KMS-11 (cell line): ENCODE results near the gene DHRS4.
"Not testable (repeated sequence)": the region's sequence is repeated elsewhere in the genome, so short reads cannot be mapped to it uniquely, and the experiment has no call there.

Experiments used
- H2AFZ ChIP-seq: fragments of 200-600 bp; sonication (generic); 2 replicates; pipeline ENCODE4 v1.6.1; 2016; ENCODE audit warnings: antibody characterized with exemption, mixed run types, low read depth
- H3K27ac ChIP-seq: fragments of 200-600 bp; sonication (generic); 2 replicates; pipeline ENCODE4 v1.6.1; 2016; ENCODE audit warnings: mild to moderate bottlenecking, mixed run types
- H3K27me3 ChIP-seq: fragments of 200-600 bp; sonication (generic); 2 replicates; pipeline ENCODE4 v1.6.1; 2017; ENCODE audit warnings: mild to moderate bottlenecking, low read depth, mixed run types, moderate library complexity; ENCODE audit not compliant: insufficient read depth
- H3K36me3 ChIP-seq: fragments of 200-600 bp; sonication (generic); 2 replicates; pipeline ENCODE4 v1.6.1; 2017; ENCODE audit warnings: mild to moderate bottlenecking, mixed run types; ENCODE audit not compliant: insufficient read depth
- H3K4me1 ChIP-seq: fragments of 200-600 bp; sonication (generic); 2 replicates; pipeline ENCODE4 v1.6.1; 2016; ENCODE audit warnings: mild to moderate bottlenecking, low read depth, mixed run types; ENCODE audit not compliant: poor library complexity, severe bottlenecking
- H3K4me2 ChIP-seq: fragments of 200-600 bp; sonication (generic); 2 replicates; pipeline ENCODE4 v1.7.0; 2016; ENCODE audit warnings: mild to moderate bottlenecking, mixed run types
- H3K4me3 ChIP-seq: fragments of 200-600 bp; sonication (generic); IDR thresholded peaks from 2 replicates; pipeline ENCODE4 v1.6.1; 2017; ENCODE audit warnings: low read depth, low read length, mixed read lengths; ENCODE audit not compliant: insufficient read depth
- H3K79me2 ChIP-seq: fragments of 200-600 bp; sonication (generic); 2 replicates; pipeline ENCODE4 v1.6.1; 2016; ENCODE audit warnings: low read depth, mixed run types; ENCODE audit not compliant: insufficient read depth
- H3K9ac ChIP-seq: fragments of 200-600 bp; sonication (generic); 2 replicates; pipeline ENCODE4 v1.6.1; 2016; ENCODE audit warnings: mild to moderate bottlenecking, mixed run types
- H4K20me1 ChIP-seq: fragments of 200-600 bp; sonication (generic); 2 replicates; pipeline ENCODE4 v1.6.1; 2016; ENCODE audit warnings: mild to moderate bottlenecking, mixed run types; ENCODE audit not compliant: insufficient read depth
- TF ChIP-seq, protein P1 (sequence below): fragments of 200-600 bp; sonication (generic); conservative IDR thresholded peaks from 2 replicates; pipeline ENCODE4 v1.6.1; 2017; ENCODE audit warnings: low read depth, mild to moderate bottlenecking, antibody characterized with exemption, low read length, moderate library complexity, mixed read lengths

The DHRS4 gene

DNA sequence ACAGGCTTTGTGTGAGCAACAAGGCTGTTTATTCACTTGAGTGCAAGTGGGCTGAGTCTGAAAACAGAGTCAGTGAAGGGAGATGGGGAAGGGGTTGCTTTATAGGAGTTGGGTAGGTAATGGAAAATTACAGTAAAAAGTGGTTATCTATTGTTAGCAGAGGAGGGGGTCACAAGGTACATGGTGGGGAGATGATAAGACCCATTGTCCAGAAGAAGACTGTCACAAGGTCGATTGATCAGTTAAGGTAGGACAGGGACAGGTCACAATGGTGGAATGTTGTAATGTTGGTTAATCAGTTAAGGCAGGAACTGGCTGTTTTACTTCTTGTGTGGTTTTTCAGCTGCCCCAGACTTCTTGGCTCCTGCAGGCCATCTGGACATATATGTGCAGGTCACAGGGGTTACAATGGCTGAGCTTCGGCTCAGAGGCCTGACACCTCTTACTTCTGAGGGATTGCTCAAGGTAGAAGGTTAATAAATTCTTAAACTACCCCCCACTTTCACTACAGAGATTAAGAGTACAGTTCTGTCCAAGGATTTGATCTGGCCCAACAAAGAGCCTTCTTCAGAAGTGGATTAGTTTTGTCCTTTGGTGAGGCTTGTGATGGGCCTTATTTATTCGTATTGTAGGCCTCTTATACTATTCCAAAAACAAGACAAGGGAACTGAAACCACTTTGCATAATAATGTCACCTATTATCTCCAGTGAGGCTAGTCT lies 13.8 kb upstream of the DHRS4 start:
- H3K79me2 ChIP-seq = no peaks in the 10 kb centered on the region
- no peak overlapping the region for H3K4me3 ChIP-seq
- H3K27me3 ChIP-seq = no peaks in the 10 kb centered on the region
- no peak overlapping the region for H3K4me2 ChIP-seq
- H3K36me3 ChIP-seq = no peaks in the 10 kb centered on the region
- H2AFZ ChIP-seq = no peak overlapping the region
- no peak overlapping the region for H3K9ac ChIP-seq
- no peak overlapping the region for H3K27ac ChIP-seq
- no peaks in the 10 kb centered on the region for H4K20me1 ChIP-seq
- no peaks in the 10 kb centered on the region for H3K4me1 ChIP-seq
- TF ChIP-seq, protein P1, sequence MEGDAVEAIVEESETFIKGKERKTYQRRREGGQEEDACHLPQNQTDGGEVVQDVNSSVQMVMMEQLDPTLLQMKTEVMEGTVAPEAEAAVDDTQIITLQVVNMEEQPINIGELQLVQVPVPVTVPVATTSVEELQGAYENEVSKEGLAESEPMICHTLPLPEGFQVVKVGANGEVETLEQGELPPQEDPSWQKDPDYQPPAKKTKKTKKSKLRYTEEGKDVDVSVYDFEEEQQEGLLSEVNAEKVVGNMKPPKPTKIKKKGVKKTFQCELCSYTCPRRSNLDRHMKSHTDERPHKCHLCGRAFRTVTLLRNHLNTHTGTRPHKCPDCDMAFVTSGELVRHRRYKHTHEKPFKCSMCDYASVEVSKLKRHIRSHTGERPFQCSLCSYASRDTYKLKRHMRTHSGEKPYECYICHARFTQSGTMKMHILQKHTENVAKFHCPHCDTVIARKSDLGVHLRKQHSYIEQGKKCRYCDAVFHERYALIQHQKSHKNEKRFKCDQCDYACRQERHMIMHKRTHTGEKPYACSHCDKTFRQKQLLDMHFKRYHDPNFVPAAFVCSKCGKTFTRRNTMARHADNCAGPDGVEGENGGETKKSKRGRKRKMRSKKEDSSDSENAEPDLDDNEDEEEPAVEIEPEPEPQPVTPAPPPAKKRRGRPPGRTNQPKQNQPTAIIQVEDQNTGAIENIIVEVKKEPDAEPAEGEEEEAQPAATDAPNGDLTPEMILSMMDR = no peak

DNA sequence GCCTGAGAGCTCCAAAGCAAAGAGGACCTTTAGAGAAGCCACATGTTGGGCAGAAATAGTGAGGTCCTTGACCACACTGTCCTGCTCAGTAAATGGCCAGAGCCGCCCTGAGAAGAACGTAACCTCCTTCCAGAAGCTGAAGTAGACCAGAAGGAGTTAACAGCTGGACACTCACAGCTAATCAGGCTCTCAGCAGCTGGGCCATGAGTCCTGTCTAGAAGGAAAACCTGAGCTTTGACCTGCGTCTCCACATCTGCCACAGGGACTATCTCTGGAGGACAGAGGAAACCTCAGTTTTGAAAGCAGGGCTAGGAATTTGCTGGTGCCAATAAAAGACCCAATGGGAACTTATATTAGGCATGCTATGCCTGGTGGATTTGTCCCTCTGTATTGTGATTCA lies 12.3 kb upstream of the DHRS4 start:
- Histone ChIP-seq H3K4me3 (no peak overlapping the region), H3K4me2 (no peak overlapping the region)

DNA sequence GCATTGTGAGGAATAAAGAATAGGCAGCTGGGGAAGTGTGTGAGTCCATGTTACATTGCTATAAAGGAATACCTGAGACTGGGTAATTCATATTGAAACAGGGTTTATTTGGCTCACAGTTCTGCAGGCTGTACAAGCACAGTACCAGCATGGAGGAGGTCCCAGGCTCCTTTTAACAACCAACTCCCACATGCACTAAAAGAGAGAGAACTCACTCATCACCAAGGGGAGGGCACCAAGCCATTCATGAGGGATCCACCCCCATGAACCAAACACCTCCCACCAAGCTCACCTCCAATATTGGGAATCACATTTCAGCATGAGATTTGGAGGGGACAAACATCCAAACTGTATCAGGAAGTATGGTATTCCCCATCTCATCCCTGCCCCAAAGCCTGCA lies 11.9 kb upstream of the DHRS4 start:
- Histone ChIP-seq H4K20me1 (no peaks in the 10 kb centered on the region), H3K4me1 (no peaks in the 10 kb centered on the region), H3K79me2 (no peaks in the 10 kb centered on the region), H3K36me3 (no peaks in the 10 kb centered on the region), H3K4me2 (no peak overlapping the region), H3K9ac (no peak overlapping the region), H3K27me3 (no peaks in the 10 kb centered on the region), H2AFZ (no peak overlapping the region), H3K4me3 (no peak overlapping the region), H3K27ac (no peak overlapping the region)
- TF ChIP-seq, protein P1 = no peak

More for the DNA sequence above, 12.3 kb upstream of the DHRS4 start:
- H3K4me1 ChIP-seq = no peaks in the 10 kb centered on the region
- no peaks in the 10 kb centered on the region for H3K36me3 ChIP-seq
- H3K27me3 ChIP-seq = no peaks in the 10 kb centered on the region
- TF ChIP-seq, protein P1 = no peak
- no peak overlapping the region for H3K9ac ChIP-seq
- H2AFZ ChIP-seq = no peak overlapping the region
- no peaks in the 10 kb centered on the region for H3K79me2 ChIP-seq
- no peak overlapping the region for H3K27ac ChIP-seq
- no peaks in the 10 kb centered on the region for H4K20me1 ChIP-seq

DNA sequence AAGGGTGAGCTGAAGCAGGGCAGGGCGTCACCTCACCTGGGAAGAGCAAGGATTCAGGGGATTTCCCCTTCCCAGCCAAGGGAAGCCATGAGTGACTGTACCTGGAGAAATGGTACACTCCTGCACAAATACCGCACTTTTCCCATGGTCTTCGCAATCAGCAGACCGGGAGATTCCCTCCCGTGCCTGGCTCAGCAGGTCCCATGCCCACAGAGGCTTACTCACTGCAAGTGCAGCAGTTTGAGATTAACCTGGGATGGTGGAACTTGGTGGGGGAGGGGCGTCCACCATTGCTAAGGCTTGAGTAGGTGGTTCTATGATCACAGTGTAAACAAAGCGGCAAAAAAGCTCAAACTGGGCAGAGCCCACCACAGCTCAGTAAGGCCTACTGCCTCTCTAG lies 11.0 kb upstream of the DHRS4 start:
- no peaks in the 10 kb centered on the region for H3K27me3 ChIP-seq
- no peak overlapping the region for H2AFZ ChIP-seq
- TF ChIP-seq, protein P1 = no peak

DNA sequence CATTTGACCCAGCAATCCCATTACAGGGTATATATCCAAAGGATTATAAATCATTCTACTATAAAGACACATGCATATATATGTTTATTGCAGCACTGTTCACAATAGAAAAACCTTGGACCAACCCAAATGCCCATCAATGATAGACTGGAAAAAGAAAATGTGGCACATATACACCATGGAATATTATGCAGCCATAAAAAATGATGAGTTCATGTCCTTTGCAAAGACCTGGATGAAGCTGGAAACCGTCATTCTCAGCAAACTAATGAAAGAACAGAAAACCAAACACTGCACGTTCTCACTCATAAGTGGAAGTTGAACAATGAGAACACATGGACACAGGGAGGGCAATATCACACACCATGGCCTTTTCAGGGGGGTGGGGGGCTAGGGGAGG lies 4.5 kb upstream of the DHRS4 start:
- not testable (repeated sequence) for H3K79me2 ChIP-seq

More for the DNA sequence above, 11.0 kb upstream of the DHRS4 start:
- Histone ChIP-seq H3K4me2 (no peak overlapping the region), H3K79me2 (no peaks in the 10 kb centered on the region), H4K20me1 (no peaks in the 10 kb centered on the region), H3K36me3 (no peaks in the 10 kb centered on the region), H3K9ac (no peak overlapping the region), H3K27ac (no peak overlapping the region), H3K4me1 (no peaks in the 10 kb centered on the region), H3K4me3 (no peak overlapping the region)

More for the DNA sequence above, 4.5 kb upstream of the DHRS4 start:
- H3K4me3 ChIP-seq, H3K4me1 ChIP-seq, H3K27me3 ChIP-seq, H3K27ac ChIP-seq, H2AFZ ChIP-seq, H3K4me2 ChIP-seq, H3K36me3 ChIP-seq, H4K20me1 ChIP-seq, H3K9ac ChIP-seq: not testable (repeated sequence)
